HCEC 1CT (cell line): ENCODE data around the gene SLC16A12.

ENCODE experiments used
- DNase-seq: peaks from one replicate; pipeline ENCODE4 v3.0.0-alpha.2; 2017

The SLC16A12 gene

DNA sequence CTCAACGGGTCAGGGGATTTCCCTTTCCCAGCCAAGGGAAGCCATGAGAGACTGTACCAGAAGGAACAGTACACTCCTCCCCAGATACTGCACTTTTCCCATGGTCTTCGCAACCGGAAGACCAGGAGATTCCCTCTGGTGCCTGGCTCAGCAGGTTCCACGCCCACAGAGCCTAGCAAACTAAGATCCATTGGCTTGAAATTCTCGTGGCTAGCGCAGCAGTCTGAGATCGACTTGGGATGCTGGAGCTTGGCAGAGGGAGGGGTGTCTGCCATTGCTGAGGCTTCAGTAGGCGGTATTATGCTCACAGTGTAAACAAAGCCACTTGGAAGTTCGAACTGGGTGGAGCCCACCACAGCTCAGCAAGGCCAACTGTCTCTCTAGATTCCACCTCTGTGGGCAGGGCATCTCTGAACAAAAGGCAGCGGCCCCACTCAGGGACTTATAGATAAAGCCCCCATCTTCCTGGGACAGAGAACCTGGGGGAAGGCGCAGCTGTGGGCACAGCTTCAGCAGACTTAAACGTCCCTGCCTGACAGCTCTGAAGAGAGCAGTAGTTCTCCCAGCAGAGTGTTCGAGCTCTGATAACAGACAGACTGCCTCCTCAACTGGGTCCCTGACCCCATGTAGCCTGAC, 29.6 kb downstream of the SLC16A12 start:
- DNase-seq, result no peak

DNA sequence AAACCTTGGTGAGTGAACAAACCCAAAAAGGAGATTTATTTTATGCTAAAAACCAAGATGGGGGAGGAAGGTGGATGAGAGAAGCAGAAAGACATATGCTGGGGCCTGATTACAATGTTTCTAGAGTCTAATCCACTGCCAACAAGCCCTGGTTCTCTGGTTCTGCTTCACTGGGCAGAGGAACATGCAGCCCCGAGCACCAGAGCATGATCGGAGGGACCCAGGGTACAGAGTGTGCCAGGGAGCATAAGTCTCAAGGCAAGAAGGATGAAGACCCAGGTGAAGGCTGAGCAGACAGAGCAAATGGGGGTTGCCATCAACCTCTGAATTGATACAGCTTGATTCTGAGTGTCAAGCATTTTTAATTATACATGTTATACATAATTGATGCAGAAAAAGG, 30.7 kb downstream of the SLC16A12 start:
- no peak for DNase-seq

DNA sequence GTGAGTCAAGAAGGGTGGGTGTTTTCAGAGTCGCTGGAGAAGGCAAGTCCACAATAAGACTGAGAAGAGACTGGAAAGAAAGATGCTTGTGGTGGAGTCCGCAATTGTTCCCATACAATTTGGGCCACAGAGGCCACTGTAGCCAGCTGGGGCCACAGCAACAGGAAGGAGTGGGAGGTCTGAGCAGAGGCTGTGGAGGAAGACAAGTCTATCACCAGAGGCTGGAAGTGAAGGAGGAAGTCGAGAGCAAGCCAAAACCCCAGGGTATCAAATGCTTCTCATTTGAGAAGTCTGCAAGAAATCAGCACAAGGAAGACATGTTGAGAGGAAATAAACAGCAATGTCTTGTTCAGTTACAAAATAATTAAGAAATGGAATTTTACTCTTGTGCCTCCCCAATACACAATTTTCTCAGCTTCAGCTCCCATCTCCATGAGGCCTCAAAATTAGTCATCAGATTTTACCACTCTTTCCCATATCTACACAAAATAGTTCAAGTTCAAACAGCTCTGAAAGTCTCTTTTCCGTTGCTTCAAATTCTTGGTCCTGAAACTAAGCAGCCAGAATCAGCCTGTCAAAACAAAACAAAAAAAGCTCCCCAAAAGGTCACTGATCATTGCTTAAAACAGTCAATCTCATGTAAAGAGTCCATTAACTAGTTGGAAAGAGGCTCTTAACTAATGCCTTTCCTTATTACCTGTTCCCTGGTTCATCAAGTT, 31.6 kb downstream of the SLC16A12 start:
- DNase-seq, result no peak

DNA sequence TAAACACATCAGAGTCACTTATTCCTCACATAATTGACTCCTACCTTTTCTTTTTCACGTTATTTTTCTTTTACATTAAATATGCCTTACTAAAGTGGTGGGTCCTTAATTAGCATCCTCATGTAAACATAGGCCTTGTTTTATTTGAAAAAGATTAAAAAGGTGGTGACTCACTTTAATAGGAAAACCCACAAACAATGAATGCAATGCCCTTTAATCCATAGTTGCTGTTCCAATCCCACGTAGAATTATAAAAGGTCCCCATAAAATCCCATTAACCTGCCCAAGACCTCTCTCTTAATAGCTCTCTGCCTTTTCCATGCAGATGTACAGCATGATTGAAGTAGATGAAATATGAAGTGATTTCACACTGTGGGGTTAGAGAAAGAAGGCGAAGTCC, 32.2 kb downstream of the SLC16A12 start:
- DNase-seq, result no peak

DNA sequence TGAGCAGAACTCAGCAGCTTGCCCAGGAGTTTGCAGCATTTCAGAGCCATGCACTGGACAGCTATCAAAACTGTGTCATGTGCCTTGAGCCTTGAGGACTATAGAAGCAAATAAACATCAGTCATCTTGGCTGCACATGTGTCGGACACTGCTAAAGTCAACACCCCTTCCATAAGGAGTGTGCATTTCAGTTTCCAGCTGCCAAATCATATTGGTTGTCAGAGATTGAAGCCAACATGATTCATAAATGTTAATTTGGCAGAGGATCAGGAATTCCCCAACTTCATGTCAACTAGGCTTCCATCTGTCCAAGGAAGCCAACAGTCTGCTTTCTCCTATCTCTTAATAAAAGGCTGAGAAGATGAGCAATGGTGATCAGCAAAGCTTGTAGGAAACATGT, 32.8 kb downstream of the SLC16A12 start:
- DNase-seq, result peak; percentile 87

DNA sequence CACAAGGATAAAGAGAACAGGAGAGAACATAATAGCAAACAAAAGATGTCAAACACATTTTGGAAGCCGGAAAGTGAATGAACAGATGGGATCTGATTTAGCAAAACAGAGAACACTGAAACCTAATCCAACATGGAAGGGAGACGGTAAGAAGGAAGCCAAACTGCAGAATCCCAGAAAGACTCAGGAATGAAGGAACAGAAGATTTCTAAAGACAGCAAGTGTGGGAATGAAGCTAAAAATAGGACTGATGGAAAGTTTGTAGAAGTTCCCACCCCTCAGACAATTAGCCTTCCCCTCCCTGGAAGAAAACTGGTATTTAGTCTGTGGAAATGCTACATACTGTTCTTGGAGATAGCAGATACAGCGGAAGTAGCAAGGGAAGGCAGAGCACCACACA, 40.8 kb downstream of the SLC16A12 start:
- DNase-seq, result no peak

DNA sequence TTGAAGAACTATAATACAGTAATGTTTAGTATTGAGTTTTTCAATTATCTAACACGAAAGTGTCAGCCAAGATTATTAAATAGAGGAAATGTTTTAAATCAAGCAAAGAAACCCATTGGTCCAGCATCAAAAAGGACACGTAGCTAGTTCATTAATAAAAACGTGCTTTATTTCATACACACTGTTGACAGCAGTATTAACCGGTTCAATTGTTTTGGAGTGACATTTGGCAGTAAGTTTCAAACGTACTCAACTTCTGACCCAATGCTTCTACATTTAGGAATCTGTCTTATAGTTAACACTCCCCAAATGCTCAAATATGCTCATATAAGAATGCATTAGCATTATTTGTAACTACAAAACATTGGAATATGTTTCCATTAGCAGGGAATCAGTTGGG, 41.3 kb downstream of the SLC16A12 start:
- no peak for DNase-seq

DNA sequence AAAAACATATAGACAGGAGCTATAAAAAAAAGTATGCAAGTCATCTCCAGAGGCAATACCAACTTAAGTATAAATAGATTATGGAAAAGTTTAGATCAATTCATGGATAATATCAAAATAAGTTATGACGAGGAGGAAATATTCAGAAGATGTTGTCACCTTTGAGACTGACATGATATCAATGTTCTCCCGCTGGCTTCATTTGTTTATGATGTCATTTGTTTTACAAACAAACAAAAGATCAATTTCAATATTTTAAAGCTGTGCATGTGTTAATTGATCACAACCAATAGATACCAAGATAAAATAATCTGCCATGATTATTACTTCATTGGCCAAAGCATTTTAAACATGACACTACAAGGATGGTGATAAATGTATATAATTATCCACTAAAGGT, 43.5 kb downstream of the SLC16A12 start:
- DNase-seq, result no peak

DNA sequence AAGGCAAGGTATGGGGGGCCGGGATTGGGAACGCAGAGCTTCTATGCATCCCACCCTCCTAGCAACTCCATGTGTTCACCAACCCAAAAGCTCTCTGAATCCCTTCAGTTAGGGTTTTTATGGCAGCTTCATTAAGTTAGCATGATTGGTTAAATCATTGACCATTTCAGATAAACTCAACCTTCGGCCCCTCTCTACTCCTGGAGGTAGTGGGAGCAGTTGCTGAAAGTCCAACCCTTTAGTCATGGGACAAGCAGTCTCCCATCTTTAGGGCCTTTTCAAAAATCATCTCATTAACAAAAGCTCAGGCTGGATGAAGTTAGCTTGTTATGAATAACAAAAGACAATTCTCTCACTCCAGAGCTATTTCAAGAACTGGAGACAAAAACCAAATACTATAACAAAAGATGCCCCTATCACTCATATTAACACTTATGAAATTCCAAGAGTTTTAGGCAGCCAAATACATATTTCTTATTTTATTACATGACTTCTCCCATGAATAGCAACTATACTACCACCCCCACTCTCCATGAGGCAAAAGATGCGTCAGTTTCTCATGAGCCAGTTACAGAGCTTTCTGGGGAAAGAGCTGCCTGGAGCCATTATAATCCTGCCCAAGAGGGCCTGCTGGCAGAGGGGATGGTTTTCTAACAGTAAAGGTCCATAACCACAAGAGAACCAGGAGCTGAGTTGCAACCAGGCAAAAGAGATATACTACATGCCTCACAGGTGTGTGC, 44.6 kb downstream of the SLC16A12 start:
- DNase-seq, result no peak

DNA sequence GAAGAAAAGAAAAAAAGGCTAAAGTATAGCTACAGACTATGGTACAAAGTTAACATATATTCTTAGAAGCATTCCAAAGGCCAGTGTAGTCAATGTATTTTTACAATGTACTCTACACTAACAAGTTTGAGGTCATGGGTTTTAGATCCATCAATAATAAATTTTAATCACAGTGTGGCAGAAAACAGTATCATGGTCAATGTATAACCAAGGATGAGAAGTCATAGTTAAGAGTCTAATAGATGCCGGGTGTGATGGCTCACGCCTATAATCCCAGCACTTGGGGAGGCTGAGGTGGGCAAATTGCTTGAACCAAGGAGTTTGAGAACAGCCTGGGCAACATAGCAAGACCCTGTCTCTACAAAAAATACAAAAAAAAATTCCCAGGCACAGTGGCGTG, 53.1 kb downstream of the SLC16A12 start:
- DNase-seq, result no peak

DNA sequence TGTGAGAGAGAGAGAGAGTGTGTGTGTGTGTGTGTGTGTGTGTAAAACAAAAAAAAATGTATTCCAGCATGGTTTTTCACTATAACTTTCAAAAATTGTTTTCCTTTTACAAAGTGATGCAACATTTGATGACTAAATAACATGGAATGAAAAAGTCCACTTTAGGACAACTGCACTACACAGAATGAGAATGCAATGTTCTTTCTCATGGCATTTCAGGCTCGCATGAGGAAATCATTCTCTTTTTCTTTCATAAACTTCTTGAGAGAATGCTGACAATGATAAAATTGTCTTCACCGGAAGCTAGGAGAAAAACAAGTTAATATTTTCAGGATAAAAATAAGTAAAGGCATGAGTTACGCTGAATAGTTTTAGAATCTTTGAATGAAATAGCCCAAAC, 53.7 kb downstream of the SLC16A12 start:
- peak; percentile 95 for DNase-seq

DNA sequence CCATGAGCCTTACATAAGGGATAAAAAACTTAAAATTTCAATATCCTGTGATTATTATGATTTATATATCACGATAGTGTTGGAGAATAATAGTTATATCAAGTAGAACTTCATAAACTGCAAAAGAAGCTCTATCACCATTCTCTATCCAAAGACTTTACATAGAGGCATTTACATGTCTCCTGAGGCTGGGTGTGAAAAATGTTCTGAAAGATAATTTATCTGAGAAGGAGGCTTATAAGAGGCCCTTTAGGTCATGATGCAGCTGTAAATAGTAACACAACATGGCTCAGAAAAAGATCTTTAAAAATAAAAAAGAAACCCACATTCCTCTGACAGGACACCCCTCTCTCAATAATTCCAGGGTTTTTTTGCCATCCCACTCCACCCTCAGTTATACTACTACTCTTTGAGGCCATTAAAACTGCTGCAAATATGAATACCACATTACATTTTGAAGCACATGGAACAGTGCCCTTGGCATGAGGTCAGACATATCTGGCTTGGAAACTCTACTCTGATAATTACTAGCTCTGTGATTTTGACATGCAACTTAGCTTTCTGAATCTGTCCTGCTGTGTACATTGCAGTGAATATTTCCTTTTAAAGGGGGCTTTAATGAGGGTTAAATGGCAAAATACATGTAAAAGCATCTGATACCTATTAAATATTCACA, 55.5 kb downstream of the SLC16A12 start:
- no peak for DNase-seq

DNA sequence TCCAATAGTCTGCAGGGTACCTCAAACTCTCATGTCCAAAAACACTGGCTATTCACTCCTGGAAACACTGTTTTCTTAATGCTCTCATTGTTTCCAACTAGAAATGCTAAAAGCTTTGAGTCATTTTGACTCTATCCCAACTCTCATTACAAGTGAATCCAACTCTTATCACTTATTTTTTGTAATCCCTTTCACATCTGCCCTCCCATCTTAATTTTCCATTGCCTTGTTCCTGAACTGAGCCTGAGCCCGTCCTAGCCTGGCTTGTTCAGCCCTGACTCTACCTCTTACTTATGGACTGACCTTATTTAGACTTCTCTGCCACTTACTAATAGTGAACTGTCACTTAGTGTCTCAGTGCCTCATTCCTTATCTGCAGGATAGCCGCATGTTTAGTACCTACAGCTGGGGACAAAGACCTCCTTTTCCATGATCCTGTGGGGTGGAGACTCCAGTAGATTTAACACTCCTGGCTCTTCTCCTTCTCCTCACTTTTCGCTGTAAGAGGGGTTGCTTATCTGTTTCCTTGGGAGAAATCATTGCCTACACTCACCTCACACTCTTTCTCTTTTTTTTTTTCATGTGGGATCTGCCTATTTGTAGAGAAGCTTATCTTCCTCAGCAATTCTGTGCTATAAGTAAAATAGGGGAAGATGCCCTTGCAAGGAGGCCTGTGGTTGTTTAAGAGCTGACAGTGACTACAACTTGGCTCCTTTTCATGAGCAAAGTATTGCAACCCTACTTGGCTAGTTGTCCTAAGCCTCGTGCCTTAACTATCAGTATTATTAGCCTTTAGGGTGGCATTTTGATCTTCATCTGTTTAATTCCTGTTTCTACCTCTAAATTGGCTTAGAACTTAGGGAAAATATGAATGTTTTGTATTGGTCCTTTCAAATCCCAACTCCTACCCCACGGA, 56.4 kb downstream of the SLC16A12 start:
- DNase-seq, result no peak

DNA sequence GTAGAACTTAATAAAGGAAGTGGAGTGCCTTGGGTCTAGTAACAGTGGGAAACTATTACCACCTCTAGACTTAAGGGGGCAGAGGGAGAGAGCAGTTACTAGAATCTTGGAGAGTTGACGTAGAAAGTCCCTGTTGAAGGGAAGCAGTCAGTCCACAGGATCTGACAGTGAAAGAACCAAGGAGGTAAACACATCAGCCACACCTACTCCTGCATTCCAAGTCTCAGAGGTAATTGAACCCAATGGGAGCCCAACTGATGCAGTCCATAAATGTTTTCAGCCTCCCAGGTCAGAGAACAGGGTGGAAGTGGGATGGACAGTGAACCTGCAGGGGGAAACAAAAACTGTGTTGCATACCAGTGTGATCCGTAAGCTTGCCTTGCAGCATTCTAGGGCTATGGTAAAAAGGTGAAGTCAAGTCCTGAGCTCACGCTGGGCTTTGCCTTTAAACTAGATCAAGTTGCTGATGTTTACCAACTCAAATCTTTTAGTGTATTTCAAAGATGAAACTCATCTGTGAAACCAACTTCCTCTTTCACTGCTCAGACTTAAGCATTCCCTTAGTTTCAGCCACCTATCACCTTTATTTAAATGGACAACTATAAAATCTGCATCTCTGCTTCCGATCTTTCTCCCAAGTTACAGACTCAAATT, 57.2 kb downstream of the SLC16A12 start:
- DNase-seq, result no peak

DNA sequence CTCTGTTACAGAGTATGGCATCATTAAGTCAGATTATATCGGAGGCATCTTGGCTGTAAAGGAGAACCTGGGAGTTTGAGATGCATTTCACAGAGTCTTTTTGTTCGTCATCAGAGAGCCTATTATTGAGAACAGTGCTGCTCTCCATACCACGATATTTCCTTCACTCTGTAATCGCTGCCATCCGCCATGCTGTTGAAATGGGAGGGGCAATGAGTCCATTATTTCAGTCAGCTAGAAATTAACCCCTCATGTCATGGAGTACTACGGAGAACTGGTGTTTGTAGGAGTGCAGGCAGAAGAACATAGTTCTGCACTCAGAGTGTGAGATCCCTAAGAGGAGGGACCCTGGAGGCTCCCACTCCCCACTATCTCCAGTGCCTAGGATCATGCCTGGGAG, 59.2 kb downstream of the SLC16A12 start:
- DNase-seq, result no peak

DNA sequence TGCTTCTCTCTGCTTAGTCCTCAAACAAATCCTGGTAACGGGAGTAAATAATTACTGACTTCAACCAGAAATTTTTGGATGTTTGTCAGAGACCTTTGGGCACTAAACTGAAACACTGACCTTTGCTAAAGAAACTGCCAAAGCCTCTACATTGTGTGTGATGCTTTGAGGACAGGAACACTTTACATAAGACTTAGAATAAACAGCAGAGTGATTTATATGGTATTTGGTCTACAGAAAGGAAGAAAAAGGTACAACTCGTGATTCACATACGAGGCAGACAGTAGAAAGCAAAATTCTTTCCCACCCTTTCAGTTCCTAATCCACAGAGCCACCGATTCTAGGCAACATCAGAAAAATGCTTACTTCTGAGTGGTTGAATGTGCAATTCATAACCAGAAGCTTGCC, 59.8 kb downstream of the SLC16A12 start:
- no peak for DNase-seq

DNA sequence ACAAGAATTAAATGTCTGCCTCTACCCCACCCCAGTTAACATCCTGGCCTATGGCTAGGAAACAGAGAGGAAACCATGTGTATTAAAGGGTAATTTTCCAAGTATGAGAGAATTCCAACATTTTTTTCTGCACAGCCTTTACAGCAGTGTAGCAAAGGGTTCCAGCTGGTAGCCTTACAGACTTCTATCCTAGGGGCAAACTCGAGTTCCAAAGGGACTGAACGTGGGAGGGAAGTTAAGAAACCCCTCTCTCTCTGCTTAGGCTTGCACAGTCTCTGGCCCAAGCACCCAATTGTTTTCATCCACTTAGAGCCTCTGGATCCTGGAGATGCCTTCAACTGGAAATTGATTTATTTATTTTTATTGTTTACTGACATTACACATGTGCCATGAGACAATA, 60.3 kb downstream of the SLC16A12 start:
- no peak for DNase-seq

DNA sequence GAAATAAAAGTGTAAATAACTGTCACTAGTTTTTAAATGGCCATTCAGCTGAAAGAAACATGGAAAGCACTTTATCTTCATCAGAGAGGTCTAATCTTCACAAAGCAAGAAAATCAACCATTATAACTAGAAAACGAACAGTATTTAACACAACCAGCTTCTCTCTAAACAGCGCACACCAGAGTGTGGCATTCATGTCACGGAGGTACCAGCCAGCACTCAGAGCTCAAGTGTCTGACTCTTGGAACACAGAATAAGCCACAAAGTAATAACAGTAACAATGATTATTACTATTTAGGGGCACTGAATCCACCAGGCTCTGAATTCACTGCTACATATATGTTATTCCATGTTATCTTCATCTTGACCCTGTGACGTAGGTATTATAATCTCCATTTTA, 60.9 kb downstream of the SLC16A12 start:
- no peak for DNase-seq

DNA sequence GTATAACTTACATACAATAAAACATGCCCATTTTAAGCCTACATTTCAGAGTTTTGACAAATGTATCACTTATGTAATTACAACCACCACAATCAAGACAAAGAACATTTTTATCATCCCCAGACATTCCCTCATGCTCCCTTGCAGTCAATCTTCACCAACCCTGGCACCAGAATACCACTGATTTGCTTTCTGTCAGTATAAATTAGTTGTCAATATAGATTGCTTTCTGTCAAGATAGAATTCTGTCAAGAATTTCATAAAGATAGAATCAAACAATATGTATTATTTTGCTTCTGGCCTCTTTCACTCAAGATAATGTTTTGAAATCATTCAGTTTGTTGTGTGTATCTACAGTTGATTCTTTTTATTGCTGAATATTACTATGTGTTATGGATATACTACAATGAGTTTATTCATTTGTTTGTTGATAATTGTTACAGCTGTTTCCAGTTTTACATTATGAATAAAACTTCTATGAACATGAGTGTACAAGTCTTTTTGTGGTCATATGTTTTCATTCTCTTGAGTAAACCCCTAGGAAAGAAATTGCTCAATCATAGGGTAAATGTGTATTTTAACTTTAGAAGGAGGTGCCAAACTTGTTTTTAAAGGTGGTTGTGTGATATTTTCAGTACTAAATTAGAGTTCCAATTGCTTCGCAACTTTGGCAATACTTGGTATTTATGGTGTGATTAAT, 64.1 kb downstream of the SLC16A12 start:
- peak; percentile 70 for DNase-seq

DNA sequence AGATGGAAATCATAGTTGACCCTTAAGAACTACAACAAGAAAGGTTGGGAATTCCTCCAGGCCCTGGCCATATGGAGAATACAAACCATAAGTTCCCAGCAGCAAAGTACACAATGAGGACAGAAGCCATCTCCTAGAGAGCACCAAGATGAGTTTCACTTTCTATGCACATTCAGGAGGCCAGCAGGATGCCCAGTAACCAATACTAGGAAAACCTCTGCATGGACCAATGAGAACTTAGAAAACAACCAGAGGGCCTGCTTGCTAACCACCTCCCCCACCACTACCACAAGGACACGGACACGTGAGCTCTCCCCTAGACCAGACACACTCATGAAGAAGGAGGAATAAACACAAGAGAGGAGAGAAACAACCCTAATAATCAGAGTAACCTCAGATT, 64.8 kb downstream of the SLC16A12 start:
- peak; percentile 25 for DNase-seq

DNA sequence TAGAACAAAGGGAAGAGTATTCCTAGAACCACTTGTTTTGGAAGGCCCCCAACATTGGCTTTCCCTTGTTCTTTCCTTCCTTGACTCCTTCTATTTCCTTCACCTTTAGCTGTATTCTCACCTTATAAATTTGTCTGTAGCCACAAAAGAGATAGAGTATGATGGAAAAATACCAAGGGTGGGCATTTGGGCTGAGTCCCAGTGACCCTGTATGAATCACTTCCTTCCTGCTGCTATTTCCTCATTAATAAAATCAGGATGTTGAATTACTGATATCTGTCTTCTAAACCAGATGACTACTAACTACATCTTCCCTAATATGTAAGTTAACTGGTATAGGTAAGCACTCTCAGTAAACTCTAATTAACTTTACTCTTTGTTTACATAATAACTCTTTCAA, 65.9 kb downstream of the SLC16A12 start:
- no peak for DNase-seq
